Stomach (tissue), 4 donors: ENCODE results near the gene MPV17L2.

Experiments
- EP300 ChIP-seq: sonication (generic); formaldehyde crosslinking; IDR thresholded peaks from one replicate; pipeline ENCODE4 v1.6.1; 2017; ENCODE audit warnings: antibody characterized with exemption
- POLR2AphosphoS5 ChIP-seq, 3 donors: sonication (generic); formaldehyde crosslinking; IDR thresholded peaks; one replicate each; pipeline ENCODE4 v1.6.1; 2016; ENCODE audit warnings: antibody characterized with exemption in 3 of 3

GRCh38 chr19:18226956-18227780 lies 34.1 kb downstream of the MPV17L2 start:
- no peak for TF ChIP-seq POLR2AphosphoS5 (IDR thresholded peaks at IDR 0.05)
- TF ChIP-seq EP300, result no peak
